Memory B cell (primary cell): ENCODE results near the gene HEATR5B.
"Not testable (repeated sequence)": the region's sequence is repeated elsewhere in the genome, so short reads cannot be mapped to it uniquely, and the experiment has no call there.

Source experiments
- ATAC-seq: fragments of 150-1000 bp; cut with Tn5 transposase; 2 replicates; pipeline ENCODE4 v1.10.0; 2021; ENCODE audit warnings: low read depth, mild to moderate bottlenecking, moderate library complexity
- DNase-seq, 2 donors: peaks; one replicate each; pipeline ENCODE4 v3.0.0; 2022; ENCODE audit warnings: low spot score in 2 of 2
- H3K27ac Mint-ChIP-seq: one replicate; pipeline ENCODE4 v1.8.0; 2022; ENCODE audit warnings: mild to moderate bottlenecking, moderate library complexity, mixed read lengths
- H3K27me3 Mint-ChIP-seq: one replicate; pipeline ENCODE4 v1.8.0; 2022; ENCODE audit warnings: mixed read lengths
- H3K36me3 Mint-ChIP-seq: one replicate; pipeline ENCODE4 v1.8.0; 2022; ENCODE audit warnings: mild to moderate bottlenecking, mixed read lengths
- H3K4me1 Mint-ChIP-seq: one replicate; pipeline ENCODE4 v1.8.0; 2022; ENCODE audit warnings: mixed read lengths
- H3K4me3 Mint-ChIP-seq: one replicate; pipeline ENCODE4 v1.8.0; 2022; ENCODE audit warnings: mild to moderate bottlenecking, moderate library complexity, mixed read lengths
- H3K9me3 Mint-ChIP-seq: one replicate; pipeline ENCODE4 v1.8.0; 2022; ENCODE audit warnings: mixed read lengths

The HEATR5B gene

DNA sequence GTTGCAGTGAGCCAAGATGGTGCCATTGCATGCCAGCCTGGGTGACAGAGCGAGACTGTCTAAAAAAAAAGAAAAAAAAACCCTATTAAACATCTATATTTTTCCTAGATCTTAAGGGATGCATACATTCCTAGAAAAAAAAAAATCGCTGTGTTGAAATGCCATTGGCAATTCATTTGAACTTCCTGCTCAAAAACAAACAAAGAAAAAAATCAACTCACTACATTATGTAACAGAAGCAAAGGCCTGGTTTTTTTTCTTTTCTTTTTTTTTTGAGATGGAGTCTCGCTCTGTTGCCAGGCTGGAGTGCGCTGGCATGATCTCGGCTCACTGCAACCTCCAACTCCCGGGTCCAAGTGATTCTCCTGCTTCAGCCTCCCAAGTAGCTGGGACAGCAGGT is 96.2 kb downstream of the HEATR5B start:
- Mint-ChIP-seq H3K27me3 (no peaks in the 10 kb centered on the region), H3K9me3 (no peaks in the 10 kb centered on the region), H3K36me3 (peaks cover 7% of the 10 kb centered on the region), H3K4me1 (no peaks in the 10 kb centered on the region), H3K4me3 (no peak overlapping the region), H3K27ac (no peak overlapping the region)
- ATAC-seq (no peak), DNase-seq (no peak)

DNA sequence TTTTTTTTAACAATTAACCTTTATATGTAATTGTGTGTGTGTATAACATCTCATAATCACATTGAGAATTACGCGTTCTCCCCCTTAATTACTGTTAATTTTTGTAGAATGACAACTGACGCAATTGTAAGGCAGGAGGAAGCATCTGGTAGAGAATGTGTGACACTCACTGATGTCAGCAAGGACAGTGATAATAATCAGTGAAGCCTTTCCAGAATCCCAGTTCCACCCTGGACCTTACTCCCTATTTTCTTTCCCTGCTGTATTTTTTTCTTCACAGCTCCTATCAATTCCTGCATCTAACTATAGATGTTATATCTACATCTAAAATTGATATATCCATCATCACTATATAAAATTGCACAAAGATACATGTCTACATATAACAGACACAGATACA is 101.7 kb downstream of the HEATR5B start:
- Mint-ChIP-seq H3K9me3 (peaks cover 2% of the 10 kb centered on the region), H3K27me3 (no peaks in the 10 kb centered on the region), H3K27ac (no peak overlapping the region), H3K4me1 (no peaks in the 10 kb centered on the region), H3K36me3 (peaks cover 21% of the 10 kb centered on the region), H3K4me3 (no peak overlapping the region)
- DNase-seq = no peak
- ATAC-seq = no peak

DNA sequence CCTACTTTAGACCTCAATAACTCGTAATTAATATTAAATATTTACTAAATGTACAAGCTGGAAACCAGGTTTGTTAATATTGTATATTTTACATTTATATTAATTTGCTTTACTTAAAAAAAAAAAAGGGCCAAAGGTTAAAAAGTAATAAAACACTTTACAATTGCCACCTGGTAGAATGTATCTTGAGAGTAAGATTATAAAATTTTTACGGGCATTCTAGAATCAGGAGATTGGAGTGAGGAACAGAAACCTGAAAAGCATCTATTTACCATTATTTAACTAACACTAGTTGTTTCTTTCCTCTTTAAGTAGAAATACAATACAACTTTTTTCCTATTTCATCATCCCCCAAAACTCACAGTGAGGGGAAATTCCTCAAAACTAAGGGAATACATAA is 102.3 kb downstream of the HEATR5B start:
- DNase-seq (no peak), ATAC-seq (no peak)
- peaks cover 2% of the 10 kb centered on the region for H3K9me3 Mint-ChIP-seq
- H3K36me3 Mint-ChIP-seq = peaks cover 21% of the 10 kb centered on the region
- H3K27ac Mint-ChIP-seq = no peak overlapping the region
- no peaks in the 10 kb centered on the region for H3K4me1 Mint-ChIP-seq
- no peak overlapping the region for H3K4me3 Mint-ChIP-seq
- no peaks in the 10 kb centered on the region for H3K27me3 Mint-ChIP-seq

DNA sequence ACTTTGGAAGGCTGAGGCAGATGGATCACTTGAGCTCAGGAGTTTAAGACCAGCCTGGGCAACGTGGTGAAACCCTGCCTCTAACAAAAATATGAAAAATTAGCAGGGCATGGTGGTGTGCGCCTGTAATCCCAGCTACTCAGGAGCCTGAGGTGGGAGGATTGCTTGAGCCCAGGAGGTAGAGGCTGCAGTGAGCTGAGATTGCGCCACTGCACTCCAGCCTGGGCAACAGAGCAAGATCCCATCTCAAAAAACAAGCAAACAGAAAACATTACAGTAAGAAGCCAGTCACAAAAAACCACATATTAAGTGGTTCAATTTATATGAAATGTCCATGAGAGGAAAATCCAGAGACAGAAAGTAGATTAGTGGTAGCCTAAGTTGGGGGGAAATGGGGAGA is 105.2 kb downstream of the HEATR5B start:
- Mint-ChIP-seq H3K27ac (peak overlapping the region; percentile 4), H3K36me3 (peaks cover 16% of the 10 kb centered on the region)
- not testable (repeated sequence) for DNase-seq, H3K4me1 Mint-ChIP-seq, H3K4me3 Mint-ChIP-seq, ATAC-seq, H3K27me3 Mint-ChIP-seq, H3K9me3 Mint-ChIP-seq

- Mint-ChIP-seq H3K27me3 (no peaks in the 10 kb centered on the region), H3K4me3 (no peak overlapping the region), H3K36me3 (peaks cover 13% of the 10 kb centered on the region), H3K4me1 (no peaks in the 10 kb centered on the region), H3K9me3 (peaks cover 2% of the 10 kb centered on the region), H3K27ac (no peak overlapping the region)
- DNase-seq (no peak), ATAC-seq (no peak)
Observed at GRCh38 chr2:36976065-36976464, 108.1 kb downstream of the HEATR5B start.

DNA sequence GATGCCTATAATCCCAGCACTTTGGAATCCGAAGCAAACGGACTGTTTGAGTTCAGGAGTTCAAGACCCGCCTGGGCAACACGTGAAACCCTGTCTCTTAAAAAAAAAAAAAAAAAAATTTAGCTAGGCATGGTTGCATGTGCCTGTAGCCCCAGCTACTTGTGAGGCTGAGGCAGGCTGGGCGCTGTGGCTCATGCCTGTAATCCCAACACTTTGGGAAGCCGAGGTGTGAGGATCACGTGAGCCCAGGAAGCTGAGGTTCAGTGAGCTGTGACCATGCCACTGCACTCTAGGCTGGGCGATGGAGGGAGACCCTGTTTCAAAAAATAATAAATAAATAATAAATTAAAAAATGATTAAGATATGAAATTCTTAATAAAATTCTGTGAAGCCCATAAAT is 108.9 kb downstream of the HEATR5B start:
- H3K36me3 Mint-ChIP-seq = peaks cover 13% of the 10 kb centered on the region
- H3K27ac Mint-ChIP-seq = no peak overlapping the region
- no peaks in the 10 kb centered on the region for H3K4me1 Mint-ChIP-seq

DNA sequence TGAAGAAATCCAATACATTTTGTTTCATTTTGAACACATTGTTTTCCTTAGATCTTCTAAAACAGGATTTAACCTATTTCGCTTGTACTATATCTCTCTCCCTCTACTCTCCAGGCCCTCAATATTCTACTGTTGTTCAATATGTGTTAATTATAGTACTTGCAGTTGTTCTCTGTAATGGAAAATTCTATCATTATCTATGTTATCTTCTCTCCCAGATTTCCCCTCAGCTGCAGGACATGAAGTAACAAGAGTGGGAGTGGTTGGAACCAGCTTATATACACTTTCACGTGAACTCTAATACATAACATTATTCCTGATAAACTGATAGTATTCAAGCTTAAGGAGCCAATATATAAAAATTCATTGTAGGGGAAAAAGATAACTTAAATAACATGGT is 110.9 kb downstream of the HEATR5B start:
- DNase-seq (no peak), ATAC-seq (no peak)
- Mint-ChIP-seq H3K27ac (no peak overlapping the region), H3K9me3 (peaks cover 2% of the 10 kb centered on the region), H3K36me3 (peaks cover 5% of the 10 kb centered on the region), H3K27me3 (no peaks in the 10 kb centered on the region), H3K4me3 (no peak overlapping the region), H3K4me1 (peaks cover 2% of the 10 kb centered on the region)

More for the DNA sequence above, 108.9 kb downstream of the HEATR5B start:
- ATAC-seq = no peak
- peaks cover 2% of the 10 kb centered on the region for H3K9me3 Mint-ChIP-seq
- no peaks in the 10 kb centered on the region for H3K27me3 Mint-ChIP-seq
- no peak overlapping the region for H3K4me3 Mint-ChIP-seq
- DNase-seq = no peak

DNA sequence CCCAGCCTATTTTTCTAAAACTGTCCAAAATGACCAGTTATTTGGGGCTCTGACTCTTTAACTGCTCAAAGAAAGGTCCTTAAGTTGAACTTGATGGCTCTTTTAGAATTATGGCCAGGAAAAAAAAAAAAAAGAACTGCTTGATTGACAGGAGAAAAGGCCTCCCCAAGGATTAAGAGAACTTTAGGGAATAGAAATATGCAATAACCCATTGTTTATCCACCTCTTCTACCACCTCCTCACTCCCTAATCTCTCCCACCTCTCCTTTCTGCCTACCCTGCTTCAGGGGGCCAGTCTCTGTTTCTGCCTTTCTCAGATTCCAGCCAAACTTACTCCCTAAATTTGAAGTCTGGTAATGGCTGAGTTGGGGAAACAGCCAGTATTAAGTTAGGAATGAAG is 112.2 kb downstream of the HEATR5B start:
- no peak for ATAC-seq
- Mint-ChIP-seq H3K9me3 (no peaks in the 10 kb centered on the region), H3K4me1 (peaks cover 4% of the 10 kb centered on the region)

DNA sequence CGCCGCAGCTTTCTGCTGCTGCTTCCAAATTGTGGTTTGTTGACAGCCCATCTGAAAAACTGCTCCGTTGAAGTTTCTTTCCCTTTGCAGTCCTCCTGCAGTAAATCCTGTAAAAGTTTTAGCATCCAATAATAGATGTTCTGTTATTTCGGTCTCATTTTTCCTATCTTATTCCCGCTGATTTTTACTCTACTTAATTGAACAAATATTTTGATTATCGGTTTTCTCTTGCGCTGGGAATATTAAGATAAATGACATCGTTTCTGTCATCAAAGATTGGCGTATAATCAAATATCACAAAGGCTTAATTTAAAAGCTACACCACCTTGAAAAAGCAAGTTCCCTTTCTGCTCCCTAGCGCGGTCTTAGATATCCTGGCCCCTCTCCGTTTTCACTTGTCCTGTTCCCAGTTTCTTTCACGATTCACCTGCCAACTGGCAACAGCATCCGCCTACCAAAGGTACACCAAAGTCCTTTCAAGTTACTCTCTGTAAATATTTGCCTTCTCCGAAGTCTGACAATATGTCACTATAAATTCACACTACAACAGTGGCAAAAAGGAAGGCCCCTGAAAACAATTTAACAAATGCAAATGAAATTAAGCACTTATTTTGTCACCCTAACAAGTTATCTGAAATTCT is 116.8 kb downstream of the HEATR5B start:
- peak overlapping the region; percentile 98 for H3K27ac Mint-ChIP-seq
- no peaks in the 10 kb centered on the region for H3K27me3 Mint-ChIP-seq
- H3K4me1 Mint-ChIP-seq = peaks cover 24% of the 10 kb centered on the region

More for the DNA sequence above, 112.2 kb downstream of the HEATR5B start:
- no peaks in the 10 kb centered on the region for H3K27me3 Mint-ChIP-seq
- H3K27ac Mint-ChIP-seq = no peak overlapping the region
- DNase-seq = no peak
- no peak overlapping the region for H3K4me3 Mint-ChIP-seq
- no peaks in the 10 kb centered on the region for H3K36me3 Mint-ChIP-seq

GRCh38 chr2:36966370-36967235 is 117.6 kb downstream of the HEATR5B start, which contains the start of gene STRN:
STRN (minus strand) TSS chr2:36966536; CDS start chr2:36966463, 73 bp downstream.
- Mint-ChIP-seq H3K36me3 (peaks cover 7% of the 10 kb centered on the region), H3K4me3 (peak within 1 kb of the TSS; percentile 98), H3K27me3 (no peaks in the 10 kb centered on the region), H3K4me1 (peaks cover 31% of the 10 kb centered on the region), H3K27ac (peak within 1 kb of the TSS; percentile 98), H3K9me3 (no peaks in the 10 kb centered on the region)
- DNase-seq = peak; percentile 96 to 99
- peak; percentile 86 for ATAC-seq

More for the DNA sequence above, 116.8 kb downstream of the HEATR5B start:
- H3K36me3 Mint-ChIP-seq = peaks cover 3% of the 10 kb centered on the region
- H3K4me3 Mint-ChIP-seq = peak overlapping the region; percentile 96
- DNase-seq (no peak), ATAC-seq (no peak)
- H3K9me3 Mint-ChIP-seq = no peaks in the 10 kb centered on the region

- Mint-ChIP-seq H3K27ac (peak overlapping the region; percentile 96), H3K36me3 (peaks cover 8% of the 10 kb centered on the region), H3K9me3 (no peaks in the 10 kb centered on the region), H3K27me3 (no peaks in the 10 kb centered on the region), H3K4me3 (peak overlapping the region; percentile 98), H3K4me1 (peaks cover 36% of the 10 kb centered on the region)
- DNase-seq (peak in 1 of 2 donors; percentile 25), ATAC-seq (no peak)
Observed at GRCh38 chr2:36965751-36966369, 118.3 kb downstream of the HEATR5B start.

- ATAC-seq = no peak
- no peaks in the 10 kb centered on the region for H3K27me3 Mint-ChIP-seq
- H3K4me1 Mint-ChIP-seq = peaks cover 38% of the 10 kb centered on the region
Observed at GRCh38 chr2:36965206-36965605, 119.0 kb downstream of the HEATR5B start.

GRCh38 chr2:36964496-36965058 is 119.6 kb downstream of the HEATR5B start:
- Mint-ChIP-seq H3K27ac (no peak overlapping the region), H3K36me3 (peaks cover 8% of the 10 kb centered on the region), H3K4me3 (peak overlapping the region; percentile 98), H3K4me1 (peaks cover 38% of the 10 kb centered on the region), H3K9me3 (no peaks in the 10 kb centered on the region), H3K27me3 (no peaks in the 10 kb centered on the region)
- ATAC-seq (no peak), DNase-seq (no peak)

More at GRCh38 chr2:36965206-36965605, 119.0 kb downstream of the HEATR5B start:
- H3K4me3 Mint-ChIP-seq = peak overlapping the region; percentile 98
- H3K27ac Mint-ChIP-seq = peak overlapping the region; percentile 96
- peaks cover 8% of the 10 kb centered on the region for H3K36me3 Mint-ChIP-seq
- H3K9me3 Mint-ChIP-seq = no peaks in the 10 kb centered on the region
- no peak for DNase-seq

DNA sequence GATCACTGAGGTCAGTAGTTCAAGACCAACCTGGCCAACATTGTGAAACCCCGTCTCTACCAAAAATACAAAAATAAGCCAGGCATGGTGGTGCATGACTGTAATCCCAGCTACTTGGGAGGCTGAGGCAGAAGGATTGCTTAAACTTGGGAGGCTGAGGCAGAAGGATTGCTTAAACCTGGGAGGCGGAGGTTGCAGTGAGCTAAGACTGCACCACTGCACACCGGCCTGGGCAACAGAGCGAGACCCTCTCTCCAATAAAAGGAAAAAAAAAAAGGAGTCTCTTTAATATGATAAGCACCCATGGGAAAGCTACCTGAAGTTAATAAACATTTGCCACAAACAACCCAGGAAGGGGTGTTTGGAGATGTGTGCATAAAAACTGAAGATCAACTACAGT is 120.4 kb downstream of the HEATR5B start:
- no peak overlapping the region for H3K4me3 Mint-ChIP-seq

More for the DNA sequence above, 120.4 kb downstream of the HEATR5B start:
- Mint-ChIP-seq H3K4me1 (peaks cover 37% of the 10 kb centered on the region), H3K27me3 (no peaks in the 10 kb centered on the region), H3K9me3 (no peaks in the 10 kb centered on the region), H3K27ac (peak overlapping the region; percentile 49), H3K36me3 (peaks cover 8% of the 10 kb centered on the region)
- DNase-seq = no peak
- ATAC-seq = no peak
